ENCODE measurements around the gene CTR9.

- no peak for TF ChIP-seq GATA2 (IDR thresholded peaks at IDR 0.05; ENCODE audit: low read depth, low read length)
- TF ChIP-seq GATA3 (IDR thresholded peaks at IDR 0.05; ENCODE audit: low read depth, low read length): no peak
Measured at GRCh38 chr11:10793470-10794255, 42.6 kb downstream of the CTR9 start.
